DMS53 treated with DMSO at 0.1 percent for 48 hours (cell line): ENCODE measurements around the gene CTR9.

Source experiments
- DNase-seq: peaks from one replicate; lab custom pipeline; 2025; ENCODE audit not compliant: unreplicated experiment; lab: John Stamatoyannopoulos, UW

CTR9 gene

GRCh38 chr11:10742460-10743208 lies 8.4 kb upstream of the CTR9 start:
- DNase-seq, result no peak

- DNase-seq, result no peak
Measured at GRCh38 chr11:10743354-10744000, 7.6 kb upstream of the CTR9 start.

GRCh38 chr11:10744206-10744605 lies 6.8 kb upstream of the CTR9 start:
- DNase-seq, result no peak

- DNase-seq, result no peak
Measured at GRCh38 chr11:10746871-10747270, 4.2 kb upstream of the CTR9 start.

- DNase-seq, result no peak
Measured at GRCh38 chr11:10747733-10748132, 3.3 kb upstream of the CTR9 start.

GRCh38 chr11:10749476-10749875 lies 1.6 kb upstream of the CTR9 start:
- no peak for DNase-seq

- DNase-seq, result no peak
Measured at GRCh38 chr11:10751581-10751940, 515 bp downstream of the CTR9 start.

- no peak for DNase-seq
Measured at GRCh38 chr11:10752061-10752460, 1.0 kb downstream of the CTR9 start.

GRCh38 chr11:10752486-10752885 lies 1.4 kb downstream of the CTR9 start:
- DNase-seq, result no peak

- no peak for DNase-seq
Measured at GRCh38 chr11:10758957-10759356, 7.9 kb downstream of the CTR9 start.

- no peak for DNase-seq
Measured at GRCh38 chr11:10761085-10761698, 10.1 kb downstream of the CTR9 start.

GRCh38 chr11:10762185-10762584 lies 11.1 kb downstream of the CTR9 start:
- DNase-seq, result no peak

- DNase-seq, result no peak
Measured at GRCh38 chr11:10762913-10763421, 11.9 kb downstream of the CTR9 start.

- DNase-seq, result no peak
Measured at GRCh38 chr11:10763766-10764165, 12.7 kb downstream of the CTR9 start.

GRCh38 chr11:10764412-10764811 lies 13.4 kb downstream of the CTR9 start:
- DNase-seq, result no peak

GRCh38 chr11:10770626-10771254 lies 19.7 kb downstream of the CTR9 start:
- DNase-seq, result peak; percentile 31

GRCh38 chr11:10771457-10771856 lies 20.4 kb downstream of the CTR9 start:
- no peak for DNase-seq

GRCh38 chr11:10774811-10775210 lies 23.8 kb downstream of the CTR9 start:
- no peak for DNase-seq

- no peak for DNase-seq
Measured at GRCh38 chr11:10777393-10777793, 26.3 kb downstream of the CTR9 start.

GRCh38 chr11:10777806-10778205 lies 26.8 kb downstream of the CTR9 start:
- DNase-seq, result no peak

GRCh38 chr11:10778217-10778970 lies 27.3 kb downstream of the CTR9 start:
- DNase-seq, result no peak
